Kasumi-1 (cell line): Measurements from ENCODE around the gene WNT6.
A peak's percentile ranks its signal among the peaks of the same experiment; 100 is the strongest.

Source experiments
- DNase-seq, 2 experiments: peaks; one replicate each; lab custom pipeline; 2025; lab: John Stamatoyannopoulos, UW

Gene WNT6

DNA sequence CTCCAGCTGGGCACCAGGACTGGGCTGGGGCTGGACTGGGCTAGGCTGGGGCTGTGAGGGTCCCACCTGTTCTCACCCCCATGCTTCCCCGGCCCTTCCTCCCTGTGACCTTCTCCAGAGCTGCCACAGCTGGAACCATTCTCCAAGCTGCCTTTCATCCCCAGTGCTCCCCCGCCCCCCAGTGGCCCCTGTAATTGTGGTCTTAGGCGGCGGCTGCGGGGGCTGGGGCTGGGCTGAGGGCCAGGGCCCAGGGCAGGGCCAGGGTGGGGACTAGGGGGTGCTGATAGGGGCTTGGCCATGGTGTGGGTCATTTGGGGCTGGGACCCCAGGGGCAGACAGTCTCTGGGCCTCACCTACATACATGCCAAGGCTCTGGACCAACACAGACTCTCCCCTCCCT lies 18.3 kb downstream of the WNT6 start:
- DNase-seq = no peak

GRCh38 chr2:218878486-218878885 lies 18.9 kb downstream of the WNT6 start:
- DNase-seq = no peak

GRCh38 chr2:218878926-218879761 lies 19.5 kb downstream of the WNT6 start:
- DNase-seq = no peak

DNA sequence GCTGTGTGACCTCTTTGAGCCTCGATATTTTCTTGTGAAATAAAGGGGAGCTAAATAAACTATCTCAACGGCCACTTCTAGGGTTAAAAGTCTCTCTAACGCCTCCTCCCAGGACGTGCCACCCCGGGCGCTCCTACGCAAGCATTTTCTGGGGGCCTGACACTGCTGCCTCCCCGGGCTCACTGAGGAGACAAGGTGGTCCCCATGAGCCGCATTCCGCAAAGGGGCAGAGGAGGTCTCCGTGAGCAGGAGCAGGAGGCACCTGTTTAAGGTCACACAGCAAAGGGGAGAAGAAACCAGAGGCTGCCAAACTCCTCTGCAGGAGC lies 20.1 kb downstream of the WNT6 start:
- no peak for DNase-seq

GRCh38 chr2:218880102-218880858 lies 20.7 kb downstream of the WNT6 start, which contains the start of gene WNT10A:
Gene WNT10A (plus strand): TSS chr2:218880852. CDS start chr2:218880996, 144 bp downstream.
- no peak for DNase-seq

DNA sequence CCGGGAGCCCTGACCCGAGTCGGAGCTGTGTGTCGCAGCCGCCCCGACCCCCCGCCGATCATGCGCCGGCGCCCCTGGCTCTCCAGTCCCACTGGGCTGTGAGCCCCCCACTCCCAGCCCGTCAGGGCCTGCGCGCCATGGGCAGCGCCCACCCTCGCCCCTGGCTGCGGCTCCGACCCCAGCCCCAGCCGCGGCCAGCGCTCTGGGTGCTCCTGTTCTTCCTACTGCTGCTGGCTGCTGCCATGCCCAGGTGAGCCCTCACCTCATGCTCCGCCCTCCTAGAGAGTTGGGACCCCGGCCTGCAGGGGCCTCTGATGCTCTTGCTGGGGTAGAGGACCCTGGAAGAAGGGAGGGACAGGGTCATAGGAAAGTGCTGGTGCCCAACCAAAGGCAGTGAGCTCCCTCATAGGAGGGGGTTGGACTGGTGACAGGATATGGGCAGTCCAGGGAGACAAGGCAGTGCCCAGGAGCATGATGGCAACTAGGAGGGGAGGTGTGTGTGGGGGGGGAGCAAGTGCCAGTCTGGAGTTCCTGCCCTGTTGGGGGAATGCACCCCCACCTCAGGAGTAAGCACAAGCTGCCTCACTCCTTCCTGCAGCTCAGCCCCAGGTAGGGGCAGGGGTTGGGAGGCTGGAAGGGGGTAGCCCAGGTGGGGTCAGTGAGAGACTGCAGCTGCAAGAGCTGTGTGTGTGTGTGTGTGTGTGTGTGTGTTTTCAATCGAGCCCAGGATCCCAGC lies 21.4 kb downstream of the WNT6 start:
- no peak for DNase-seq

GRCh38 chr2:218881744-218882460 lies 22.3 kb downstream of the WNT6 start:
- DNase-seq = no peak

- DNase-seq = no peak
These were observed 22.8 kb downstream of the WNT6 start for GRCh38 chr2:218882461-218882816.

GRCh38 chr2:218882866-218883366 lies 23.3 kb downstream of the WNT6 start:
- DNase-seq = no peak

- no peak for DNase-seq
These were observed 24.2 kb downstream of the WNT6 start for GRCh38 chr2:218883491-218884490.

- DNase-seq = no peak
These were observed 24.9 kb downstream of the WNT6 start for GRCh38 chr2:218884519-218884918.

GRCh38 chr2:218885981-218886947 lies 26.7 kb downstream of the WNT6 start:
- no peak for DNase-seq

DNA sequence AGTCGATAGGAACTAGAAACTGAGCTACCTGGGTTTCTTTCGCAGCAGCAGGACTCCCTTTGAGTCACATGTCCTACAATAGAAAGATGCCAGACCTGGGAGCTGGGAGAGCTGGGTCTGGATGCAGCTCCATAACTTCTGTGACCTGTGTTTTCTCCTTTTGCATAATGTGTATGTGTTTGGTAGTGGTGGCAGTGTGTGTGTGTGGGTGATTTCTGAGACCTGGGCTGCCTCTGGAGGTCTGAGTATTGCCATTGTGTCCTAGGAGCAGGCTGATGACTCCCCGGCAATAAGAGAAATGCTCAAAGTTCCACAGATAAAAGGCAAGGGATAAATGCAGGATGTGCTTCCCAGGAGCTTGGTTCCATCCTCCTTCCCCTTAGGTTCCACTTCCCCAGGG lies 27.5 kb downstream of the WNT6 start:
- DNase-seq = no peak

GRCh38 chr2:218888341-218888740 lies 28.7 kb downstream of the WNT6 start:
- no peak for DNase-seq

GRCh38 chr2:218889937-218890336 lies 30.3 kb downstream of the WNT6 start:
- no peak for DNase-seq

DNA sequence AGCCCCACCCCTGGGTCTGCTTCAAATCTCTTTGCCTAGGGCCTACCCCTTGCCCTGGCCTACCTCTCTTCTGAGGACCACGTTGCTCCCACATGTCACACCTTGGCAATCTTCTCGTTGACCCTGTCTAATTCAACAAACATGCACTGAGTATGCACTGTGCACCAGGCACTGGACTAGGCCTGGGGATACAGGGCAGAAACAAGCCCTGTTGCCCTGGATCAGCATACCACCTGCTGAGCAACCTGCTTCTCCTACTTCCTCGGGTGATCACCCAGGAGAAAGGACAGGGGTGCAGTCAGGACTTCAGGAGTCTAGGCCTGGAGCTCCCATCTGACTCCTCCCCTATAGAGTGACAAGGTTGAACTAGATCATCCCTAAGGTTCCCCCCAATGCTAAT lies 30.8 kb downstream of the WNT6 start:
- no peak for DNase-seq

- DNase-seq = no peak
These were observed 31.9 kb downstream of the WNT6 start for GRCh38 chr2:218891275-218892135.

DNA sequence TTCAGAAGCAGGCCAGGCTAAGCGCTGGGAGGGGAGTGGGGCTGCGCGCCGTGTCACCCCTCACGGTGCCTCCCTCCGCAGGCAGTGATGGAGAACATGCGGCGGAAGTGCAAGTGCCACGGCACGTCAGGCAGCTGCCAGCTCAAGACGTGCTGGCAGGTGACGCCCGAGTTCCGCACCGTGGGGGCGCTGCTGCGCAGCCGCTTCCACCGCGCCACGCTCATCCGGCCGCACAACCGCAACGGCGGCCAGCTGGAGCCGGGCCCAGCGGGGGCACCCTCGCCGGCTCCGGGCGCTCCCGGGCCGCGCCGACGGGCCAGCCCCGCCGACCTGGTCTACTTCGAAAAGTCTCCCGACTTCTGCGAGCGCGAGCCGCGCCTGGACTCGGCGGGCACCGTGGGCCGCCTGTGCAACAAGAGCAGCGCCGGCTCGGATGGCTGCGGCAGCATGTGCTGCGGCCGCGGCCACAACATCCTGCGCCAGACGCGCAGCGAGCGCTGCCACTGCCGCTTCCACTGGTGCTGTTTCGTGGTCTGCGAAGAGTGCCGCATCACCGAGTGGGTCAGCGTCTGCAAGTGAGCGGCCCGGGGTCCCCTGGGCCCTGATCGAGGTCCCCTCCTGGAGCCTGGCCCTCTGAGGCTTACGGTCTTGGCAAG lies 33.2 kb downstream of the WNT6 start:
- DNase-seq = peak; percentile 3 to 8
